Activated CD8-positive, alpha-beta memory T cell treated with anti-CD3 and anti-CD28 coated beads, Interleukin-2, amount 50 U/mL, for 24 hours (primary cell): ENCODE results near the gene SURF2.

Experiments
- DNase-seq: peaks from one replicate; pipeline ENCODE4 v3.0.0-alpha.2; 2020; ENCODE audit errors: extremely low read depth

The SURF2 gene

GRCh38 chr9:133354766-133355165 is 1.6 kb upstream of the SURF2 start:
- DNase-seq = no peak

- DNase-seq = no peak
Observed at GRCh38 chr9:133355881-133356357, 431 bp upstream of the SURF2 start.

GRCh38 chr9:133357656-133358055 is 1.3 kb downstream of the SURF2 start:
- DNase-seq = no peak

- DNase-seq = no peak
Observed at GRCh38 chr9:133359399-133360175, 3.2 kb downstream of the SURF2 start.

GRCh38 chr9:133360400-133361393 is 4.3 kb downstream of the SURF2 start:
- no peak for DNase-seq

GRCh38 chr9:133361507-133362092 is 5.2 kb downstream of the SURF2 start:
- no peak for DNase-seq

GRCh38 chr9:133362359-133363044 is 6.2 kb downstream of the SURF2 start:
- no peak for DNase-seq

- DNase-seq = no peak
Observed at GRCh38 chr9:133366435-133366834, 10.1 kb downstream of the SURF2 start.

GRCh38 chr9:133367221-133367620 is 10.9 kb downstream of the SURF2 start:
- DNase-seq = no peak

GRCh38 chr9:133367778-133368177 is 11.4 kb downstream of the SURF2 start:
- DNase-seq = no peak

GRCh38 chr9:133368249-133368881 is 12.0 kb downstream of the SURF2 start:
- no peak for DNase-seq

GRCh38 chr9:133369422-133369821 is 13.1 kb downstream of the SURF2 start:
- DNase-seq = no peak

GRCh38 chr9:133369933-133370332 is 13.6 kb downstream of the SURF2 start:
- no peak for DNase-seq

- DNase-seq = no peak
Observed at GRCh38 chr9:133370685-133371084, 14.3 kb downstream of the SURF2 start.

GRCh38 chr9:133371261-133371711 is 14.9 kb downstream of the SURF2 start:
- peak; percentile 68 for DNase-seq

- no peak for DNase-seq
Observed at GRCh38 chr9:133372144-133372543, 15.8 kb downstream of the SURF2 start.

GRCh38 chr9:133374612-133375115 is 18.3 kb downstream of the SURF2 start:
- DNase-seq = no peak

- DNase-seq = no peak
Observed at GRCh38 chr9:133375116-133375723, 18.9 kb downstream of the SURF2 start.

- DNase-seq = peak; percentile 79
Observed at GRCh38 chr9:133375724-133376654, 19.6 kb downstream of the SURF2 start, which contains the start of the genes STKLD1 and SURF4. Gene STKLD1 (plus strand): TSS chr9:133376366. CDS start chr9:133376474, 108 bp downstream. Gene SURF4 (minus strand): TSS chr9:133376060. CDS start chr9:133375969, 91 bp downstream.
